ENCODE results near the gene FCHO2.

DNA sequence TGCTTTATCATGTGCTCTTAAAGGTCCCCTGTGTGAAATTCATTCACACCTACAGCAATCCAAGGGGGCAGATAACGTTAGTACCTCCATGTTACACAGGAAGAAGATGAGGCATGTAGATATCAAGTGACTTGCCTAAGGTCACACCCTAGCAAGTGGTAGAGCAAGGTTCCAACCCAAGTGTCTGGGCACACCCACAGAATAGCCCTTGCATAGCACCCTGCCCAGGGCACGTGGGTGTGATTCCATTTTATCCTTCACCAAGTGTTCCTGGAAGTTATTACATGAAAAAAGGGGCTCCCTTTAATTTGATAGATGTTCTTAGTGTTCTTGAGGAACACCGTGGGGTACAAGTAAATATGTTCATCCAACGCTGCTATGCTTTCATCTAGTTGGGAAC is 169.4 kb downstream of the FCHO2 start:
- TF ChIP-seq CTCF (conservative IDR thresholded peaks at IDR 0.05; ENCODE audit: low read depth, low read length) (no peak), EZH2 (IDR thresholded peaks at IDR 0.05; ENCODE audit: borderline replicate concordance, low read depth, low read length, poor library complexity, severe bottlenecking) (no peak)

All from A673 (cell line).